Right atrium auricular region (tissue), 2 donors: ENCODE results near the gene GCK. TPM values are rescaled to one million over a fixed set of nuclear protein-coding genes. Genes with fewer than 3 reads are reported as not detected.

Experiments
- DNase-seq: peaks from one replicate; pipeline ENCODE4 v3.0.0-alpha.2; 2019; ENCODE audit warnings: low spot score
- H3K27ac ChIP-seq, 2 donors: fragments of 200-600 bp; sonication (generic); 1 replicate in 1 of 2; 2 replicates in 1 of 2; pipeline ENCODE4 v1.5.1; 2016 to 2019
- H3K27me3 ChIP-seq, 2 donors: fragments of 200-600 bp; sonication (generic); one replicate each; pipeline versions ENCODE4 v1.5.1 to v1.6.0; 2017 to 2019
- H3K36me3 ChIP-seq: fragments of 200-600 bp; sonication (generic); one replicate; pipeline ENCODE4 v1.5.1; 2016
- H3K4me1 ChIP-seq, 2 donors: fragments of 200-600 bp; sonication (generic); one replicate each; pipeline versions ENCODE4 v1.5.1 to v1.6.0; 2017 to 2019
- H3K4me3 ChIP-seq, 2 donors: fragments of 200-600 bp; sonication (generic); 1 replicate in 1 of 2; 2 replicates in 1 of 2; pipeline ENCODE4 v1.5.1; 2017 to 2019; ENCODE audit warnings: mild to moderate bottlenecking in 1 of 2, moderate library complexity in 1 of 2
- H3K9me3 ChIP-seq, 2 donors: fragments of 200-600 bp; sonication (generic); one replicate each; pipeline ENCODE4 v1.5.1; 2019
- total RNA-seq, 2 donors: library from RNA; depleted of rRNA; stranded (reverse); fragments of >200 nt; gene quantifications; one replicate each; pipeline ENCODE4 v1.1.0, GENCODE V29; 2016
- TF ChIP-seq, protein P1 (sequence below), 2 donors: fragments of 200-600 bp; sonication (generic); IDR thresholded peaks; one replicate each; pipeline ENCODE4 v1.5.1; 2019; ENCODE audit warnings: antibody characterized with exemption in 2 of 2

Gene GCK
- total RNA-seq, 2 donors from 2014 or later, result 11.1 to 21.0 TPM

DNA sequence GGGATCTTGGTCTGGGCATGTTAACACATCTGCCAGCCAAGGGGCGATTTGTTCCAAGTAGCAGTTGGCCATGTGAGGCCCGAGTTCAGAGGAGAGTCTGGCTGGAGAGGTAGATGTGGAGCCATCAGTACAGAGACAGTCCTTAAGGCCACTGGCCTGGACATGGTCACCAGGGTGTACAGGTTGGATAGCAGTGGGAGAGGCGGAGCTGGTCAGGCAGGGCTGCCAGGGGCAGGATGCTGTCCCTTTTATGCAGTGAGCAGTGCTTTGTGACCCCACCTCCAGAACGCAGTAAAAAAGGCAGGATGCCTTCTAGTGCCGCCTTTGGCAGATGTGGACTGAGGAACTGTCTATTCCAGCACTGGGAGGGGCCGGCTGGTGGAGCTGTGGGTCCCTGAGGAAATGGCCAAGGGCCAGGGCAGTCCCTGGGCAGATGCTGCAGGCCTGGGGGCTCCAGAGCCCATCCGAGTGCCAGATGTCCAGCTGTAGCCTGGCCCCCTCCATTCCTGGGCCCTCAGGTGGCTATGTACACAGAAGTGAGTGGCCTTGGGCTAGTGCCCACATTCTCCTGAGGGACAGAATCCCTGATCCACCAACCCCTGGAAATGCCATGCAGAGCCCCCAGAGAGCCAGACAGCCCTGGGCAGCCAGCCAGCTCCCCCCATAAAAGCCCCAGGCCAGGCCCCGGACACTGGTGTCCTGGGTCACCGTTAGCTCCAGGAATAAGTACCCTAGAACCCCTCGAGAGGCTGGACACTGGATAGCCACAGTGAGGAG, 31.0 kb downstream of the GCK start:
- H3K27ac ChIP-seq, result no peak overlapping the region
- H3K4me1 ChIP-seq, result peaks cover 0 to 12% of the 10 kb centered on the region in 2 donors
- H3K27me3 ChIP-seq, result no peaks in the 10 kb centered on the region
- H3K4me3 ChIP-seq, result no peak overlapping the region
- TF ChIP-seq, protein P1, sequence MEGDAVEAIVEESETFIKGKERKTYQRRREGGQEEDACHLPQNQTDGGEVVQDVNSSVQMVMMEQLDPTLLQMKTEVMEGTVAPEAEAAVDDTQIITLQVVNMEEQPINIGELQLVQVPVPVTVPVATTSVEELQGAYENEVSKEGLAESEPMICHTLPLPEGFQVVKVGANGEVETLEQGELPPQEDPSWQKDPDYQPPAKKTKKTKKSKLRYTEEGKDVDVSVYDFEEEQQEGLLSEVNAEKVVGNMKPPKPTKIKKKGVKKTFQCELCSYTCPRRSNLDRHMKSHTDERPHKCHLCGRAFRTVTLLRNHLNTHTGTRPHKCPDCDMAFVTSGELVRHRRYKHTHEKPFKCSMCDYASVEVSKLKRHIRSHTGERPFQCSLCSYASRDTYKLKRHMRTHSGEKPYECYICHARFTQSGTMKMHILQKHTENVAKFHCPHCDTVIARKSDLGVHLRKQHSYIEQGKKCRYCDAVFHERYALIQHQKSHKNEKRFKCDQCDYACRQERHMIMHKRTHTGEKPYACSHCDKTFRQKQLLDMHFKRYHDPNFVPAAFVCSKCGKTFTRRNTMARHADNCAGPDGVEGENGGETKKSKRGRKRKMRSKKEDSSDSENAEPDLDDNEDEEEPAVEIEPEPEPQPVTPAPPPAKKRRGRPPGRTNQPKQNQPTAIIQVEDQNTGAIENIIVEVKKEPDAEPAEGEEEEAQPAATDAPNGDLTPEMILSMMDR (IDR thresholded peaks at IDR 0.05), result no peak
- DNase-seq, result no peak
- no peaks in the 10 kb centered on the region for H3K36me3 ChIP-seq
- no peaks in the 10 kb centered on the region for H3K9me3 ChIP-seq

DNA sequence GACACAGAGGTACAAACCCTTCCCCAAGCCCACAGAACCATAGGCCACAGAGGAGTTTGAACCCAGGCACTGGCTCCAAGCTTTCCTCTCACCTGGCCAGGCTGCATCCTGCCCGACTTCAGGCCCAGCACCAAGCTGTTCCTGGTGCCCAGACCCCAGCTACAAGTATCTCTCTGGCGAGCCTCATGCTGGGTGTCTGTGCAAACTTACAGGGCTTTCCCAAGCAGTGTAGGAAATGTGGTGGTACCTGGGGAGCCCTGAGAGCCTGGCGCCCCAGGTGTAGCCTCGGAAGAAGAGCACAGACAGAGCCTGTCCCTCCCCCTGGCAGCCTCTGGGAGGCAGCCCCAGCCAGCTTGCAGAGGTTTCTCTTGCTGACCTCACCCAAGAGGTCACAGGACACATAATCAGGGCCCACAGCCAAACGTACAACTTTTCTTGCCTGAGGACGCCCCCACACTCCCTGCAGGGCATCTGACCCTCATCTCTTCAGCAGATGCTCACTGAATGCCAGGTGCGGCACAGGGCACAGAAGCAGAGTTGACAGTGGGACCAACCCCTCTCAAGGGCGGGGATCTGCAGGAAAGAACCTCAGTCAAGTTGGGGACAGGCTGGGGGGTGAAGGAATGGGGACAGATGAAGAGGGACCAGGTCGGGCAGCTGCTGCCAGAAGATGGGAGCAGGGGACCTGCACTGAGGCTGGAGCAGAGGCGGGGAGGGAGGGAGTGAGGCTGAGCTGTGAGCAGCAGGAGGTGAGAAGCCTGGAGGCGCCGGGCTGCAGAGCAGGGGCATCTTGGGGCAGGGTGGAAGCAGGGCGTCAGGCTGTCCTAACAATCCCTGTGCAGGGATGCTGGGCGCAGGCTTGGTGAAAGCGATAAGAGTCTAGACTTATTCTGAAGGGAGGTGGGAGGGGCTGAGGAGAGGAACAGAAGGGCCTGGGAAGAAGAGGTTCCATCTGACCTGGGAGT, 31.8 kb downstream of the GCK start:
- Histone ChIP-seq H3K4me1 (peaks cover 0 to 12% of the 10 kb centered on the region in 2 donors), H3K4me3 (no peak overlapping the region), H3K27me3 (no peaks in the 10 kb centered on the region), H3K27ac (no peak overlapping the region), H3K36me3 (no peaks in the 10 kb centered on the region), H3K9me3 (no peaks in the 10 kb centered on the region)
- TF ChIP-seq, protein P1 (IDR thresholded peaks at IDR 0.05), result no peak
- DNase-seq, result no peak

DNA sequence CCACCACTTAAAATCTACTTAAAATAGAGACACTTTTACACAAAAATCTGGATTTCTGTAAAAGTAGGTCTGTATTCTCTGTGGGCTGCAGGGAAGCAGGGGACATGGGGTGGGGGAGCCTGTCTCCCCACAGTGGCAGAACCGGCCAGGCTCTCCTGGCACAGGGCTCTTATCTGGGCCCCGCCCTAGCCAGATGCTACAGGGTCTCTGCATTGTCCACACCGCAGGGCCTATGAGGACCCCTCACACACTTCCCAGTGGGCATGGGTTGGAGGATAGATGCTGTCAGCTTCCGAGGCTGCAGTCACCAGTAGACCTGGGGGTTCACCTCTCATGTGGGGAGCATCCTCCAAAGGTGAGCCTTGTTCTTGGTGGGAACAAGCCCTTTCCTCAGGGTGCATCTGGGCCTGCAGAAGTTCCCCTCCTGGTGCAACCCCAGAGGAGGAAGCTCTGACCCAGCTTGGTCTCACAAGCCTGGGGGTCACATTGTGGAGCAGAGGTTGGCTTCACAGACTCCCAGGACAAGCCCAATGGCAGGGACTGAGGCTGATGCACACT, 32.7 kb downstream of the GCK start:
- H3K4me3 ChIP-seq, result no peak overlapping the region
- H3K9me3 ChIP-seq, result no peaks in the 10 kb centered on the region
- DNase-seq, result no peak
- no peak overlapping the region for H3K27ac ChIP-seq
- no peaks in the 10 kb centered on the region for H3K27me3 ChIP-seq
- TF ChIP-seq, protein P1 (IDR thresholded peaks at IDR 0.05), result no peak
- peaks cover 0 to 12% of the 10 kb centered on the region in 2 donors for H3K4me1 ChIP-seq
- H3K36me3 ChIP-seq, result no peaks in the 10 kb centered on the region

DNA sequence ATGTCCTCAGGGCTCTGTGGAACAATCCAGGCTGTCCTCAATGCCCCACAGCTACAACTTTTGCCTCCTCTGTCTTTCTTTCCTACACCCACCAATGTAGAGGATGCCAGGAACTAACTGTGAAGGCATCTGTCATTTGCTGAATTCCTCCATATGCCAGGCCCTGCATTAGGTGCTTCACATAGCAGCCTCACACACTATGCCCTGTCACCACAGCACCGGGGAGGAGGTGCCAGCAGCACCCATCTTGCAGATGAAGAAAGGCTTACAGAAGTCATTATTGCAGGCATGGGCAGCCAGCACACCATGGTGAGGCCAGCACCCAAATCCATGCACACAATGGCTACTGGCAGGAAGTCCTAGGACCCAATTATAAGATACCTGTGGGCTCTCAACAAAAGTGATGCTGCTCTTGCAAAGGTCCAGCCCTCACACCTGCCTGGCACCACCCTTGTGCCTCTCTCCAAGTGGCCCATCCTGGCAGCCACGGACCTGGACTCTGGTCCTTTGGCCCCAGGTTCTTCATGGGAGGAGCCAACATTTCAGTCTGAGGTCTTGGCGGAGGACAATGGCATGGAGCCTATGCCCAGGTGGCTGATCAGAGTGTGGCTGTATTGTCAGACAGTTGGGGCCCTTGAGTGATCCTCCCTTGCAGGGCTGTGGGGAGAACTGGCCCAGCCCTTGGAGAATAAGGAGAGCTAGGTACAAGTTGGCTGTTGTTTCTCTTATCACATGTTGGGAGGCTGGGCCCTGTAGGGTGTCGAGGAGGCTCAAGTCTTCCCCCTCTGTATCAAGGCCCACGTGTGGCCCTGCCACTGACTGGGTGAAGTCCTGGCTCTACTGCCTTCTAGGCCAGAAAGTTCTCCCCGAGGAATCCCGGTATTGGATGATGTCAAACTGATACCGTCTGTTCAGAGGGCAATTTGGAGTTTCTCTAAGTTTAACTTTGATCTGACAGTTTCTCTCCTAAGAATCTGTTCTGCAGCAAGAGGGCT, 33.8 kb downstream of the GCK start:
- Histone ChIP-seq H3K36me3 (no peaks in the 10 kb centered on the region), H3K27ac (no peak overlapping the region), H3K9me3 (no peaks in the 10 kb centered on the region), H3K4me1 (peaks cover 0 to 12% of the 10 kb centered on the region in 2 donors), H3K27me3 (no peaks in the 10 kb centered on the region), H3K4me3 (no peak overlapping the region)
- no peak for DNase-seq
- TF ChIP-seq, protein P1 (IDR thresholded peaks at IDR 0.05), result no peak

DNA sequence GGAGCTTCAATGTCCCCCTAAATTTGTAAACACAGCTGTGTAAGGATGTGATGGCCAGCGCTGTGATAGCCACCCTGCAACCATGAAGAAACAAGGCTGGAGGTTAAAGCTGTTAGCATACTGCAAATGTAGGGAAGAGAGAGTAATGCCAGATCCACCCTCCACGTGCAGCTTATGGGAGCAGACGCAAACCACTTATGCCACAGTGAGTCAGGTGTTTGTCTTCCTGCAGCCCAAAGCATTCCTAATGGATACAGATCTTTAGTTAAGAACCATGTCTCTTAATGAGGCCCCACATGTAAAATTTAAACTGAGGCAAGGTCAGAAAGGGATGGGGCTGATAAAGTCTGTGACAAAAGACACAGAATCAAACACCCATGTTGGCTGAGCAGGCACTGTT, 34.5 kb downstream of the GCK start:
- DNase-seq, result no peak
- Histone ChIP-seq H3K27ac (no peak overlapping the region), H3K4me1 (peaks cover 0 to 6% of the 10 kb centered on the region in 2 donors), H3K36me3 (no peaks in the 10 kb centered on the region), H3K4me3 (no peak overlapping the region), H3K9me3 (no peaks in the 10 kb centered on the region), H3K27me3 (no peaks in the 10 kb centered on the region)
- TF ChIP-seq, protein P1 (IDR thresholded peaks at IDR 0.05), result no peak
